GM12892 (cell line): Measurements from ENCODE around the gene DHRS4.
"Not testable (repeated sequence)": the region's sequence is repeated elsewhere in the genome, so short reads cannot be mapped to it uniquely, and the experiment has no call there.

Experiments
- DNase-seq: peaks from one replicate; pipeline ENCODE4 v3.0.0; 2011; ENCODE audit not compliant: insufficient read length
- FAIRE-seq: peaks from 2 replicates; lab custom pipeline; 2011; peaks lifted over from hg19 to GRCh38; lab: Jason Lieb, UNC
- POLR2A ChIP-seq: IDR thresholded peaks from 2 replicates; pipeline ENCODE4 v1.6.1; 2011; ENCODE audit warnings: low read depth, low read length, control low read depth
- POLR2AphosphoS5 ChIP-seq: IDR thresholded peaks from 2 replicates; pipeline ENCODE4 v1.6.1; 2011; ENCODE audit warnings: low read depth, low read length, control low read depth
- TAF1 ChIP-seq: IDR thresholded peaks from 2 replicates; pipeline ENCODE4 v1.6.1; 2011; ENCODE audit warnings: low read depth, mild to moderate bottlenecking, control low read depth, low read length, borderline replicate concordance

The DHRS4 gene

GRCh38 chr14:23984891-23985602 lies 31.5 kb downstream of the DHRS4 start:
- FAIRE-seq (no peak), DNase-seq (no peak)
- TF ChIP-seq TAF1, result no peak
- no peak for TF ChIP-seq POLR2AphosphoS5
- TF ChIP-seq POLR2A, result no peak

GRCh38 chr14:23988223-23988606 lies 34.6 kb downstream of the DHRS4 start:
- FAIRE-seq, DNase-seq: not testable (repeated sequence)

- not testable (repeated sequence) for FAIRE-seq
- DNase-seq, result peak; percentile 32
- TF ChIP-seq POLR2A (peak; percentile 61; the same call in 1 of the 2 replicates), POLR2AphosphoS5 (0 out of 2 replicates have a peak, but pooled peaks have one; percentile 25)
Measured at GRCh38 chr14:23988607-23989363, 35.2 kb downstream of the DHRS4 start, which contains the start of gene DHRS4L2. Gene DHRS4L2, plus strand, starts transcription at chr14:23988929. Its CDS starts 19 bp downstream, at chr14:23988948.

GRCh38 chr14:23989734-23990445 lies 36.3 kb downstream of the DHRS4 start:
- DNase-seq, FAIRE-seq: not testable (repeated sequence)

GRCh38 chr14:23990961-23991360 lies 37.4 kb downstream of the DHRS4 start:
- FAIRE-seq, result not testable (repeated sequence)

GRCh38 chr14:23993042-23993441 lies 39.5 kb downstream of the DHRS4 start:
- DNase-seq, FAIRE-seq: not testable (repeated sequence)

More at GRCh38 chr14:23990961-23991360, 37.4 kb downstream of the DHRS4 start:
- DNase-seq, result not testable (repeated sequence)

GRCh38 chr14:23996009-23996408 lies 42.4 kb downstream of the DHRS4 start:
- FAIRE-seq, DNase-seq: not testable (repeated sequence)

GRCh38 chr14:23996825-23997224 lies 43.3 kb downstream of the DHRS4 start:
- FAIRE-seq, DNase-seq: not testable (repeated sequence)

GRCh38 chr14:23999640-24000039 lies 46.1 kb downstream of the DHRS4 start:
- DNase-seq, FAIRE-seq: not testable (repeated sequence)

- not testable (repeated sequence) for DNase-seq, FAIRE-seq
Measured at GRCh38 chr14:24001078-24001477, 47.5 kb downstream of the DHRS4 start.

GRCh38 chr14:24001679-24002078 lies 48.1 kb downstream of the DHRS4 start:
- FAIRE-seq, DNase-seq: not testable (repeated sequence)

GRCh38 chr14:24006471-24006816 lies 52.9 kb downstream of the DHRS4 start:
- FAIRE-seq, result not testable (repeated sequence)

GRCh38 chr14:24006817-24007652 lies 53.5 kb downstream of the DHRS4 start:
- DNase-seq, result not testable (repeated sequence)
- FAIRE-seq, result peak; percentile 17

More at GRCh38 chr14:24006471-24006816, 52.9 kb downstream of the DHRS4 start:
- DNase-seq, result not testable (repeated sequence)
